NB4 (cell line): ENCODE results near the gene MCF2.
"Not testable (repeated sequence)": the region's sequence is repeated elsewhere in the genome, so short reads cannot be mapped to it uniquely, and the experiment has no call there.

ENCODE experiments used
- DNase-seq: peaks from one replicate; pipeline ENCODE4 v3.0.0; 2010; ENCODE audit warnings: low read depth
- H3K4me3 ChIP-seq: one replicate; pipeline ENCODE4 v1.5.1; 2011; ENCODE audit warnings: mild to moderate bottlenecking, low read depth, low read length, moderate library complexity
- CTCF ChIP-seq: IDR thresholded peaks from one replicate; pipeline ENCODE4 v1.5.1; 2012; ENCODE audit warnings: low read depth, low read length
- MAX ChIP-seq: IDR thresholded peaks from 2 replicates; pipeline ENCODE4 v1.6.1; 2011; ENCODE audit warnings: low read depth, low read length
- MYC ChIP-seq: IDR thresholded peaks from 2 replicates; pipeline ENCODE4 v1.6.1; 2011; ENCODE audit warnings: low read depth, low read length
- POLR2A ChIP-seq: IDR thresholded peaks from 2 replicates; pipeline ENCODE4 v1.6.1; 2011; ENCODE audit warnings: mild to moderate bottlenecking; ENCODE audit not compliant: insufficient read length; ENCODE audit errors: extremely low read depth

Gene MCF2

GRCh38 chrX:139702658-139703057 lies 5.3 kb downstream of the MCF2 start:
- TF ChIP-seq CTCF, result no peak
- no peak for TF ChIP-seq MYC
- no peak for TF ChIP-seq POLR2A
- TF ChIP-seq MAX, result no peak
- no peak overlapping the region for H3K4me3 ChIP-seq
- DNase-seq, result no peak

- TF ChIP-seq POLR2A (no peak), MYC (no peak), CTCF (no peak), MAX (no peak)
These were observed 15.1 kb downstream of the MCF2 start for GRCh38 chrX:139692908-139693307.

GRCh38 chrX:139692506-139692849 lies 15.5 kb downstream of the MCF2 start:
- H3K4me3 ChIP-seq, result no peak overlapping the region
- no peak for DNase-seq
- TF ChIP-seq MAX (no peak), MYC (no peak), CTCF (no peak), POLR2A (no peak)

More at GRCh38 chrX:139692908-139693307, 15.1 kb downstream of the MCF2 start:
- DNase-seq, result no peak
- no peak overlapping the region for H3K4me3 ChIP-seq

GRCh38 chrX:139691843-139692505 lies 16.0 kb downstream of the MCF2 start:
- H3K4me3 ChIP-seq, result no peak overlapping the region
- no peak for TF ChIP-seq MAX
- TF ChIP-seq MYC, result no peak
- TF ChIP-seq POLR2A, result no peak
- no peak for TF ChIP-seq CTCF
- no peak for DNase-seq

- H3K4me3 ChIP-seq, result no peak overlapping the region
- no peak for DNase-seq
- no peak for TF ChIP-seq MAX
- TF ChIP-seq CTCF, result no peak
- TF ChIP-seq POLR2A, result no peak
- TF ChIP-seq MYC, result no peak
These were observed 16.5 kb downstream of the MCF2 start for GRCh38 chrX:139691493-139691842.

- DNase-seq, H3K4me3 ChIP-seq: not testable (repeated sequence)
These were observed 22.8 kb downstream of the MCF2 start for GRCh38 chrX:139685175-139685574.
